GM12878 (cell line): ENCODE data around the gene MLIP. TPM values are rescaled to one million over a fixed set of nuclear protein-coding genes. Genes with fewer than 3 reads are reported as not detected.

Source experiments
- ATAC-seq: fragments of 200-7000 bp; cut with Tn5 transposase; 3 replicates; pipeline ENCODE4 v1.9.1; 2020; ENCODE audit warnings: mild to moderate bottlenecking, moderate library complexity
- BruUV-seq: library from RNA; stranded (reverse); fragments of 400-500 nt; replicated peaks from 2 replicates; lab custom pipeline; 2021; lab: Mats Ljungman, UMichigan
- CTCF ChIA-PET: fragments of 300-600 bp; sonication (Branson Sonifier 250); formaldehyde crosslinking; extraction: SDS; loops from one replicate; lab custom pipeline; 2021; ENCODE audit warnings: inconsistent platforms; lab: Yijun Ruan, JAX
- POLR2A ChIA-PET: fragments of 350-600 bp; formaldehyde crosslinking; extraction: SDS; loops from one replicate; lab custom pipeline; 2021; ENCODE audit warnings: inconsistent platforms; lab: Charles Lee
- RAD21 ChIA-PET: fragments of 300-600 bp; sonication (Branson Sonifier 250); formaldehyde crosslinking; loops from one replicate; lab custom pipeline; 2023; ENCODE audit warnings: antibody characterized with exemption; ENCODE audit not compliant: unreplicated experiment; lab: Charles Lee
- SMC1A ChIA-PET: fragments of 300-600 bp; sonication (Branson Sonifier 250); formaldehyde crosslinking; loops from one replicate; lab custom pipeline; 2023; ENCODE audit not compliant: unreplicated experiment, uncharacterized antibody; lab: Charles Lee
- DNase-seq: peaks from one replicate; pipeline ENCODE4 v3.0.0-alpha.2; 2011; ENCODE audit warnings: low read depth, low spot score
- FAIRE-seq: peaks from 3 replicates; lab custom pipeline; 2011; peaks lifted over from hg19 to GRCh38; lab: Jason Lieb, UNC
- H2AFZ ChIP-seq: 2 replicates; pipeline ENCODE4 v1.6.0; 2011; ENCODE audit warnings: low read depth, low read length, control low read depth; ENCODE audit not compliant: control insufficient read depth
- H3K27ac ChIP-seq: 2 replicates; pipeline ENCODE4 v1.5.1; 2011; ENCODE audit warnings: control low read depth; ENCODE audit not compliant: control insufficient read depth, insufficient read depth
- H3K27me3 ChIP-seq, 2 experiments: replicated peaks in 1 of 2; 2 replicates each; pipeline versions ENCODE4 v1.6.0 to v1.6.1; 2011; ENCODE audit warnings: low read length in 1 of 2; ENCODE audit not compliant: control insufficient read depth in 2 of 2, insufficient read depth in 2 of 2
- H3K36me3 ChIP-seq, 2 experiments: 2 replicates each; pipeline ENCODE4 v1.5.1; 2011; ENCODE audit warnings: low read length in 1 of 2; ENCODE audit not compliant: control insufficient read depth in 2 of 2, insufficient read depth in 2 of 2
- H3K4me1 ChIP-seq: 2 replicates; pipeline ENCODE4 v1.6.1; 2011; ENCODE audit warnings: mild to moderate bottlenecking, low read length, moderate library complexity, mixed read lengths; ENCODE audit not compliant: control insufficient read depth, insufficient read depth
- H3K4me2 ChIP-seq: 2 replicates; pipeline ENCODE4 v1.6.0; 2011; ENCODE audit warnings: control low read depth; ENCODE audit not compliant: control insufficient read depth, insufficient read depth
- H3K4me3 ChIP-seq: fragments of 200-600 bp; sonication (generic); 2 replicates; pipeline ENCODE4 v1.5.1; 2016
- H3K79me2 ChIP-seq: 2 replicates; pipeline ENCODE4 v1.6.0; 2011; ENCODE audit warnings: low read length; ENCODE audit not compliant: control insufficient read depth, insufficient read depth
- H3K9ac ChIP-seq: 2 replicates; pipeline ENCODE4 v1.8.0; 2011; ENCODE audit warnings: low read length, control low read depth, mixed read lengths; ENCODE audit not compliant: control insufficient read depth, insufficient read depth
- H3K9me3 ChIP-seq: replicated peaks from 3 replicates; pipeline ENCODE4 v1.5.1; 2011; ENCODE audit warnings: mild to moderate bottlenecking, low read length; ENCODE audit not compliant: control insufficient read depth, insufficient read depth
- H4K20me1 ChIP-seq: 2 replicates; pipeline ENCODE4 v1.6.0; 2011; ENCODE audit not compliant: control insufficient read depth, insufficient read depth
- BCLAF1 ChIP-seq: fragments of 450-650 bp; IDR thresholded peaks from 2 replicates; pipeline ENCODE4 v1.6.1; 2017; ENCODE audit warnings: antibody characterized with exemption, mild to moderate bottlenecking, moderate library complexity
- E4F1 ChIP-seq: fragments of 450-650 bp; IDR thresholded peaks from 2 replicates; pipeline ENCODE4 v1.6.1; 2018; ENCODE audit warnings: borderline replicate concordance, mild to moderate bottlenecking; ENCODE audit not compliant: partially characterized antibody
- NFYB ChIP-seq: IDR thresholded peaks from 2 replicates; pipeline ENCODE4 v1.6.1; 2011; ENCODE audit warnings: low read depth, mild to moderate bottlenecking, low read length, improper control_type of control experiment, moderate library complexity; ENCODE audit not compliant: insufficient read depth
- RAD51 ChIP-seq: fragments of 450-650 bp; IDR thresholded peaks from 2 replicates; pipeline ENCODE4 v1.6.1; 2016; ENCODE audit warnings: moderate library complexity, mild to moderate bottlenecking, inconsistent platforms
- WGBS: methylation state at CpG from one replicate; pipeline ENCODE4 v1.1.6; 2016; ENCODE audit warnings: low lambda C conversion rate; ENCODE audit not compliant: insufficient replicate concordance, insufficient coverage; ENCODE audit errors: missing lambda C conversion rate; 5-methylcytosine and 5-hydroxymethylcytosine counted together
- in situ Hi-C: fragments of 300-500 bp; cut with MboI; formaldehyde crosslinking; loops from 9 replicates; pipeline ENCODE4 v1.14.3; 2018; ENCODE audit warnings: mixed read lengths
- intact Hi-C: fragments of 100-400 bp; cut with micrococcal nuclease; formaldehyde crosslinking; loops from one replicate; pipeline ENCODE4 v1.14.2; 2022; ENCODE audit not compliant: unreplicated experiment
- polyA plus RNA-seq, 11 experiments: library from polyadenylated mRNA; depleted of rRNA in 4 of 11; unstranded in 6 of 11; stranded (reverse) in 5 of 11; fragments of >200 nt; fragmentation: Nextera tagmentation in 4 of 11; fragmentation: Illumina TruSeq in 1 of 11; extraction: Ambion mirVana in 4 of 11; extraction: Trizol in 1 of 11; gene quantifications; 1 replicate in 1 of 11; 2 replicates in 10 of 11; pipeline versions ENCODE4 v1.2.1 to v1.2.3, GENCODE V29; 2011 to 2016; ENCODE audit warnings: inconsistent platforms in 2 of 11, missing spikeins in 2 of 11, low read depth in 1 of 11
- total RNA-seq, 4 experiments: library from RNA; depleted of rRNA in 3 of 4; stranded (reverse); fragments of >200 nt in 3 of 4; fragmentation: Illumina TruSeq in 1 of 4; extraction: Trizol in 1 of 4; gene quantifications; 2 replicates each; pipeline versions ENCODE4 v1.2.1 to v1.2.3, GENCODE V29; 2013 to 2021

MLIP gene
- total and polyA plus RNA-seq, 10 of the 15 experiments (the other 5 are each of a cell fraction or from before 2014, with no cell fraction given), result not detected

DNA sequence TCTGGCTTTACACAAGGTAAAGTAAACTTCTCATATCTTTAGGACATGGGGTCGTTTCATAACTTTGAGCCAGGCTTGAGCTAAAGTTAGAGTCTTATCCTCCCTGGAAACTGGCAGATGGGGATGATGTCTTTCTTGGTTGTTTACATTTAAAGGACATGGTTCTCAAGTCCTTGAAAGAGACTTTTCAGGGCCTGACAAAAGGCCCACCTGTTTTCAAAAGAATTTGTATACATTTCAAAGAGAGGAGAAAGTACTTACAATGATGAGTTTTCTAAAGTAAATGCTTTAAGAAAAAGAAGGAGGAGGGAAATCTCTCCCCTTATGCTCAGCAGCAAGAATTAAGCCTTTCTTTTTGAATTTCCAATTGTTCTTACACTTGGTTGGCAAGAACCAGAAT, 151.3 kb downstream of the MLIP start:
- H2AFZ ChIP-seq, result no peak overlapping the region
- H4K20me1 ChIP-seq, result no peaks in the 10 kb centered on the region
- ATAC-seq (no peak), FAIRE-seq (no peak), DNase-seq (no peak)
- no peaks in the 10 kb centered on the region for H3K79me2 ChIP-seq
- H3K36me3 ChIP-seq, result no peaks in the 10 kb centered on the region
- no TSS peak for BruUV-seq
- H3K4me2 ChIP-seq, result no peak overlapping the region
- POLR2A ChIA-PET, result no interaction called here
- CTCF ChIA-PET, result no interaction called here
- H3K4me3 ChIP-seq, result no peak overlapping the region
- 0% methylated on average over 1 of the region's 1 CpG for WGBS
- in situ Hi-C loops, result loop anchor here (10.0 kb wide), 1 partner anchor 278 kb away; no protein-coding TSS in a partner anchor
- RAD21 ChIA-PET, result no interaction called here
- H3K27ac ChIP-seq, result no peak overlapping the region
- TF ChIP-seq RAD51 (no peak), NFYB (no peak), BCLAF1 (no peak), E4F1 (no peak)
- TF ChIP-seq, all 136 proteins: peak for 0
- Histone ChIP-seq H3K9me3 (no peaks in the 10 kb centered on the region), H3K27me3 (no peaks in the 10 kb centered on the region), H3K9ac (no peak overlapping the region), H3K4me1 (no peaks in the 10 kb centered on the region)
- SMC1A ChIA-PET, result no interaction called here
- intact Hi-C loops, result no loop called here
